SK-N-SH treated with all-trans-retinoic acid at 6 μM for 48 hours (cell line): Measurements from ENCODE around the gene SIM2.

ENCODE experiments used
- ATAC-seq: fragments of 200-7000 bp; cut with Tn5 transposase; 3 replicates; pipeline ENCODE4 v1.9.1; 2020; ENCODE audit warnings: mild to moderate bottlenecking, moderate library complexity
- ARNTL ChIP-seq: fragments of 450-650 bp; formaldehyde crosslinking; IDR thresholded peaks from 2 replicates; pipeline ENCODE4 v1.5.0; 2020; ENCODE audit warnings: low read depth, mild to moderate bottlenecking, moderate library complexity, borderline replicate concordance
- BACH2 ChIP-seq: fragments of 250-450 bp; sonication (Bioruptor Pico); IDR thresholded peaks from 2 replicates; pipeline ENCODE4 v1.9.0; 2021; ENCODE audit warnings: mild to moderate bottlenecking, borderline replicate concordance
- CSDC2 ChIP-seq: fragments of 250-450 bp; sonication (Bioruptor Pico); IDR thresholded peaks from 2 replicates; pipeline ENCODE4 v1.5.0; 2020; ENCODE audit warnings: mild to moderate bottlenecking, moderate library complexity
- ESRRG ChIP-seq: fragments of 250-450 bp; sonication (Bioruptor Pico); IDR thresholded peaks from 2 replicates; pipeline ENCODE4 v1.6.1; 2021; ENCODE audit warnings: mild to moderate bottlenecking
- ISL1 ChIP-seq: fragments of 250-450 bp; sonication (Bioruptor Pico); IDR thresholded peaks from 2 replicates; pipeline ENCODE4 v2.1.2; 2022; ENCODE audit warnings: mild to moderate bottlenecking, moderate library complexity
- OSR1 ChIP-seq: fragments of 250-450 bp; sonication (Bioruptor Pico); IDR thresholded peaks from 2 replicates; pipeline ENCODE4 v1.8.0; 2022; ENCODE audit warnings: moderate library complexity, mild to moderate bottlenecking, inconsistent platforms
- PATZ1 ChIP-seq: fragments of 250-450 bp; sonication (Bioruptor Pico); IDR thresholded peaks from 2 replicates; pipeline ENCODE4 v1.8.0; 2020; ENCODE audit warnings: mild to moderate bottlenecking, moderate library complexity, borderline replicate concordance
- POU6F1 ChIP-seq: fragments of 250-450 bp; sonication (Bioruptor Pico); IDR thresholded peaks from 2 replicates; pipeline ENCODE4 v1.8.0; 2021; ENCODE audit warnings: low read depth, mild to moderate bottlenecking, moderate library complexity, borderline replicate concordance
- PPARA ChIP-seq: fragments of 250-450 bp; sonication (Bioruptor Pico); IDR thresholded peaks from 2 replicates; pipeline ENCODE4 v1.5.0; 2020; ENCODE audit warnings: mild to moderate bottlenecking, borderline replicate concordance
- RARB ChIP-seq: fragments of 250-450 bp; sonication (Bioruptor Pico); IDR thresholded peaks from 2 replicates; pipeline ENCODE4 v1.8.0; 2021; ENCODE audit warnings: mild to moderate bottlenecking, moderate library complexity
- SNAI2 ChIP-seq: fragments of 250-450 bp; sonication (Bioruptor Pico); IDR thresholded peaks from 2 replicates; pipeline ENCODE4 v1.5.0; 2020; ENCODE audit warnings: mild to moderate bottlenecking, moderate library complexity
- TCF4 ChIP-seq: fragments of 250-450 bp; sonication (Bioruptor Pico); IDR thresholded peaks from 2 replicates; pipeline ENCODE4 v1.8.0; 2021; ENCODE audit warnings: mild to moderate bottlenecking, moderate library complexity, borderline replicate concordance
- TOX ChIP-seq: fragments of 250-450 bp; sonication (Bioruptor Pico); IDR thresholded peaks from 2 replicates; pipeline ENCODE4 v1.8.0; 2021; ENCODE audit warnings: mild to moderate bottlenecking, moderate library complexity, borderline replicate concordance
- TSHZ2 ChIP-seq: fragments of 250-450 bp; sonication (Bioruptor Pico); IDR thresholded peaks from 2 replicates; pipeline ENCODE4 v1.5.0; 2020; ENCODE audit warnings: mild to moderate bottlenecking, moderate library complexity
- ZC3H10 ChIP-seq: fragments of 250-450 bp; sonication (Bioruptor Pico); IDR thresholded peaks from 2 replicates; pipeline ENCODE4 v1.5.1; 2021; ENCODE audit warnings: mild to moderate bottlenecking, moderate library complexity
- ZFP3 ChIP-seq: fragments of 250-450 bp; sonication (Bioruptor Pico); IDR thresholded peaks from 2 replicates; pipeline ENCODE4 v1.5.0; 2020; ENCODE audit warnings: mild to moderate bottlenecking, moderate library complexity
- ZFP30 ChIP-seq: fragments of 450-650 bp; formaldehyde crosslinking; IDR thresholded peaks from 2 replicates; pipeline ENCODE4 v1.5.0; 2022; ENCODE audit warnings: mild to moderate bottlenecking, moderate library complexity
- ZNF565 ChIP-seq: fragments of 450-650 bp; formaldehyde crosslinking; conservative IDR thresholded peaks from 2 replicates; pipeline ENCODE4 v1.5.0; 2020; ENCODE audit warnings: low read depth, mild to moderate bottlenecking, moderate library complexity
- ZNF70 ChIP-seq: fragments of 450-650 bp; formaldehyde crosslinking; IDR thresholded peaks from 2 replicates; pipeline ENCODE4 v1.5.0; 2020; ENCODE audit warnings: mild to moderate bottlenecking, moderate library complexity
- ZNF8 ChIP-seq: fragments of 450-650 bp; formaldehyde crosslinking; IDR thresholded peaks from 2 replicates; pipeline ENCODE4 v1.5.0; 2020; ENCODE audit warnings: mild to moderate bottlenecking, moderate library complexity
- TF ChIP-seq, protein P1 (sequence below): fragments of 250-450 bp; sonication (Bioruptor Pico); IDR thresholded peaks from 2 replicates; pipeline ENCODE4 v1.5.1; 2021; ENCODE audit warnings: mild to moderate bottlenecking, moderate library complexity
- TF ChIP-seq, protein P2 (sequence below): fragments of 250-450 bp; sonication (Bioruptor Pico); IDR thresholded peaks from 2 replicates; pipeline ENCODE4 v1.5.1; 2020; ENCODE audit warnings: low read depth, mild to moderate bottlenecking, moderate library complexity

The SIM2 gene

DNA sequence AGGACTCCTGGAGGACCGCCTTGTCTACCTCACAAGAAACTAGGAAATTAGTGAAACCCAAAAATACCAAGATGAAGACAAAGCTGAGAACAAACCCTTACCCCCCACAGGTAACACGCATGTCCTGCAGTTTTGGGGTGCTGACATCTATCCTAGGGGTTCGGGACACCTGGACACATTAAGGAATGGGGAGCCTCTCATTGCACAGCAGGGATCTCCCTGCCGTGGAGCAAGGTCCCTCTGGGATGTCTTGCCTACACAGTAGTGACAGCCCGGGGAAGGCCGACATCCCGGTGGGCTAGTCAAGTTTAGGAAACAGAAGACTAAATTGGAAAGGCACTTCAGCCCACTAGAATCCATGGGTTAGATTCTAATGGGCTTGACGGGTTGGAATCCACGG lies 44.5 kb downstream of the SIM2 start:
- ATAC-seq: no peak
- TF ChIP-seq BACH2 (CRISPR knock-in tag) (no peak), ZNF565 (CRISPR knock-in tag) (no peak), TCF4 (CRISPR knock-in tag) (no peak), ZFP3 (CRISPR knock-in tag) (no peak), CSDC2 (no peak), ISL1 (no peak), TOX (CRISPR knock-in tag) (no peak), ARNTL (CRISPR knock-in tag) (no peak), SNAI2 (CRISPR knock-in tag) (no peak), PATZ1 (CRISPR knock-in tag) (no peak), ZC3H10 (CRISPR knock-in tag) (no peak), PPARA (CRISPR knock-in tag) (no peak), ZFP30 (CRISPR knock-in tag) (no peak), ZNF8 (CRISPR knock-in tag) (no peak), RARB (CRISPR knock-in tag) (no peak), POU6F1 (CRISPR knock-in tag) (no peak)
- TF ChIP-seq, protein P1, sequence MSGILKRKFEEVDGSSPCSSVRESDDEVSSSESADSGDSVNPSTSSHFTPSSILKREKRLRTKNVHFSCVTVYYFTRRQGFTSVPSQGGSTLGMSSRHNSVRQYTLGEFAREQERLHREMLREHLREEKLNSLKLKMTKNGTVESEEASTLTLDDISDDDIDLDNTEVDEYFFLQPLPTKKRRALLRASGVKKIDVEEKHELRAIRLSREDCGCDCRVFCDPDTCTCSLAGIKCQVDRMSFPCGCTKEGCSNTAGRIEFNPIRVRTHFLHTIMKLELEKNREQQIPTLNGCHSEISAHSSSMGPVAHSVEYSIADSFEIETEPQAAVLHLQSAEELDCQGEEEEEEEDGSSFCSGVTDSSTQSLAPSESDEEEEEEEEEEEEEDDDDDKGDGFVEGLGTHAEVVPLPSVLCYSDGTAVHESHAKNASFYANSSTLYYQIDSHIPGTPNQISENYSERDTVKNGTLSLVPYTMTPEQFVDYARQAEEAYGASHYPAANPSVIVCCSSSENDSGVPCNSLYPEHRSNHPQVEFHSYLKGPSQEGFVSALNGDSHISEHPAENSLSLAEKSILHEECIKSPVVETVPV (CRISPR knock-in tag): no peak
- TF ChIP-seq, protein P2, sequence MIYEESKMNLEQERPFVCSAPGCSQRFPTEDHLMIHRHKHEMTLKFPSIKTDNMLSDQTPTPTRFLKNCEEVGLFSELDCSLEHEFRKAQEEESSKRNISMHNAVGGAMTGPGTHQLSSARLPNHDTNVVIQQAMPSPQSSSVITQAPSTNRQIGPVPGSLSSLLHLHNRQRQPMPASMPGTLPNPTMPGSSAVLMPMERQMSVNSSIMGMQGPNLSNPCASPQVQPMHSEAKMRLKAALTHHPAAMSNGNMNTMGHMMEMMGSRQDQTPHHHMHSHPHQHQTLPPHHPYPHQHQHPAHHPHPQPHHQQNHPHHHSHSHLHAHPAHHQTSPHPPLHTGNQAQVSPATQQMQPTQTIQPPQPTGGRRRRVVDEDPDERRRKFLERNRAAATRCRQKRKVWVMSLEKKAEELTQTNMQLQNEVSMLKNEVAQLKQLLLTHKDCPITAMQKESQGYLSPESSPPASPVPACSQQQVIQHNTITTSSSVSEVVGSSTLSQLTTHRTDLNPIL (CRISPR knock-in tag): no peak
- TF ChIP-seq, all 23 proteins: peak for 0

DNA sequence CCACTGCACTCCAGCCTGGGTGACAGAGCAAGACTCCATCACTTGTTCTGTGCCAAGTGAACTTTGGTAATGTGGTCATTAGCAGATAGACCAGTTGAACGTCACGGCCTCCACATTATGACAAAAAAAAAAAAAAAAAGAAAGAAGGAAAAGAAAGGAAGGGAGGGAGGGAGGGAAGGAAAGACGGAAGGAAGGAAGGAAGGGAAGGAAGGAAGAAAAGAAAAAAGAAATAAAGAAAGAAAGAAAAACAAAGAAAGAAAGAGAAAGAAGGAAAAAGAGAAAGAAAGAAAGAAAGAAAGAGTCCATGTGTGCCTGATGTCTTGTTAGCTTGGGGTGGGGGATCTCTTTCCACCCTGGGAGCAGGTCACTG lies 45.3 kb downstream of the SIM2 start:
- no peak for TF ChIP-seq ESRRG (CRISPR knock-in tag)
- no peak for TF ChIP-seq SNAI2 (CRISPR knock-in tag)
- TF ChIP-seq ZFP30 (CRISPR knock-in tag): no peak
- TF ChIP-seq CSDC2: no peak
- TF ChIP-seq PATZ1 (CRISPR knock-in tag): no peak
- TF ChIP-seq, protein P2 (CRISPR knock-in tag): no peak
- no peak for TF ChIP-seq TCF4 (CRISPR knock-in tag)
- TF ChIP-seq ZC3H10 (CRISPR knock-in tag): no peak
- TF ChIP-seq ZNF70: no peak
- TF ChIP-seq ARNTL (CRISPR knock-in tag): no peak
- TF ChIP-seq, protein P1 (CRISPR knock-in tag): no peak
- TF ChIP-seq TSHZ2 (CRISPR knock-in tag): no peak
- no peak for TF ChIP-seq ZNF8 (CRISPR knock-in tag)
- no peak for TF ChIP-seq OSR1
- TF ChIP-seq ISL1: no peak
- no peak for ATAC-seq
